Activated naive CD4-positive, alpha-beta T cell treated with anti-CD3 and anti-CD28 coated beads, Interleukin-2, amount 50 U/mL, for 72 hours (primary cell): ENCODE results near the gene C19orf73. TPM values are rescaled to one million over a fixed set of nuclear protein-coding genes. Genes with fewer than 3 reads are reported as not detected.
"Not testable (repeated sequence)": the region's sequence is repeated elsewhere in the genome, so short reads cannot be mapped to it uniquely, and the experiment has no call there.

Experiments
- ATAC-seq, 2 donors: fragments of 150-1000 bp; cut with Tn5 transposase; 2 replicates each; pipeline ENCODE4 v1.10.0; 2021; ENCODE audit warnings: mild to moderate bottlenecking in 2 of 2, moderate library complexity in 2 of 2
- DNase-seq, 2 donors: peaks; one replicate each; pipeline ENCODE4 v3.0.0; 2021 to 2022; ENCODE audit warnings: low spot score in 2 of 2
- H3K27ac Mint-ChIP-seq, 2 donors: one replicate each; pipeline ENCODE4 v1.8.0; 2022; ENCODE audit warnings: mild to moderate bottlenecking in 2 of 2, mixed read lengths in 2 of 2
- H3K36me3 Mint-ChIP-seq, 2 donors: one replicate each; pipeline ENCODE4 v1.8.0; 2022; ENCODE audit warnings: mixed read lengths in 2 of 2
- H3K9me3 Mint-ChIP-seq, 2 donors: one replicate each; pipeline ENCODE4 v1.8.0; 2022; ENCODE audit warnings: mixed read lengths in 2 of 2
- total RNA-seq, 2 donors: library from RNA; stranded (reverse); gene quantifications; one replicate each; pipeline ENCODE4 v1.2.3, GENCODE V29; 2022

The C19orf73 gene
- total RNA-seq, 2 donors from 2014 or later: 1.1 TPM

- peak in 1 of 2 donors; percentile 61 for DNase-seq
- Mint-ChIP-seq H3K27ac (no peak overlapping the region), H3K36me3 (peaks cover 11 to 16% of the 10 kb centered on the region in 2 donors), H3K9me3 (peaks cover 0 to 21% of the 10 kb centered on the region in 2 donors)
- ATAC-seq: peak in 1 of 2 donors; percentile 38
These were observed 32.5 kb upstream of the C19orf73 start for GRCh38 chr19:49151267-49152118.

GRCh38 chr19:49150944-49151243, 32.0 kb upstream of the C19orf73 start:
- peaks cover 0 to 21% of the 10 kb centered on the region in 2 donors for H3K9me3 Mint-ChIP-seq
- no peak for ATAC-seq
- DNase-seq: no peak
- H3K36me3 Mint-ChIP-seq: peaks cover 11 to 16% of the 10 kb centered on the region in 2 donors
- H3K27ac Mint-ChIP-seq: no peak overlapping the region

DNA sequence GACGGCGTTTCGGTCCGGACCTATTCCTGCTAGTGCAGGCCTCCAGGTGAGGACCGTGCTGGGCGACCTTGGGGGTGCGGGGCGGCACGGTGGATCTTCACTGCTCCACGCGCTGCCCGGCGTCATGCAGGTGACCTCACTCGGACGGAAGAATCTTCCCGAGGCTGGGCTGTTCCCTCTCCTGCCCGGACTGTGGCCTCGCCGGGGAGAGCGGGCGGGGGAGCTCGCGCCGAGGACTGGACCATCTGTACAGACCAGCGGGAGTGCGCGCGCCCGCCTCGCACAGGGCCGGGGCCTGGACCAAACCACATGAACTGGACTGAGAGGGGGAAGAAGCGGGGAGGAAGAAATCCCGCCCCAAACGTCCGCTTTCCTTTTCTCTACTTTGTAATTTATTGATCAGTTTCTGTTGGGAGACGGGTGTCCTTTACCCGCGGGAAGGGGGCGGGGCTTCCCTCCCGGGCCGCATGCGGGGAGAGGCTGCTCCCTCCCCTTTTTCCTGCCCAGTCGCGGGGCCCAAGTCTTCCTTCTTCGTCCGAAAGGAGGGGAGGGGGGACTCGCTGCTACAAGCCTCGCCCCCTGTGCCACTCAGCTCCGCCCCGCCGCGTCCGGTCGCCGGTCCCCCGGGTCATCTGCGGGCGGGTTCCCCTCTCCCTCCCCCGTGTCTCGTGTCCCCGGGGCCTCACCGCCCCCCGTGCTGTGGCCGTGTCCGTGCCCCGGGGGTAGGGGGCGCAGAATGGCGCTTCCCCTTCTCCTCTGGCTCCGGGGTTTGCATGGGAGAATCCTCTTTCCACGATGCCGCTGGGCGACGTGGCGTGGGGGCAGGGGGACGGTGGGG, 31.4 kb upstream of the C19orf73 start:
- Mint-ChIP-seq H3K36me3 (peaks cover 11 to 16% of the 10 kb centered on the region in 2 donors), H3K27ac (no peak overlapping the region), H3K9me3 (peaks cover 0 to 21% of the 10 kb centered on the region in 2 donors)
- ATAC-seq: peak; percentile 18 to 67
- DNase-seq: peak; percentile 58 to 67

GRCh38 chr19:49149652-49150105, 30.7 kb upstream of the C19orf73 start:
- Mint-ChIP-seq H3K27ac (no peak overlapping the region), H3K36me3 (peaks cover 11 to 12% of the 10 kb centered on the region in 2 donors), H3K9me3 (peaks cover 0 to 18% of the 10 kb centered on the region in 2 donors)
- DNase-seq (no peak), ATAC-seq (no peak)

- DNase-seq (peak in 1 of 2 donors; percentile 89), ATAC-seq (peak; percentile 17 to 47)
- no peak overlapping the region for H3K27ac Mint-ChIP-seq
- peaks cover 6 to 11% of the 10 kb centered on the region in 2 donors for H3K36me3 Mint-ChIP-seq
- peaks cover 0 to 12% of the 10 kb centered on the region in 2 donors for H3K9me3 Mint-ChIP-seq
These were observed 30.1 kb upstream of the C19orf73 start for GRCh38 chr19:49148784-49149651.

GRCh38 chr19:49148044-49148682, 29.2 kb upstream of the C19orf73 start:
- no peak for DNase-seq
- ATAC-seq: no peak
- no peak overlapping the region for H3K27ac Mint-ChIP-seq
- H3K9me3 Mint-ChIP-seq: peaks cover 0 to 5% of the 10 kb centered on the region in 2 donors
- peaks cover 0 to 11% of the 10 kb centered on the region in 2 donors for H3K36me3 Mint-ChIP-seq

GRCh38 chr19:49146408-49146770, 27.4 kb upstream of the C19orf73 start:
- H3K9me3 Mint-ChIP-seq, DNase-seq, ATAC-seq, H3K27ac Mint-ChIP-seq, H3K36me3 Mint-ChIP-seq: not testable (repeated sequence)

DNA sequence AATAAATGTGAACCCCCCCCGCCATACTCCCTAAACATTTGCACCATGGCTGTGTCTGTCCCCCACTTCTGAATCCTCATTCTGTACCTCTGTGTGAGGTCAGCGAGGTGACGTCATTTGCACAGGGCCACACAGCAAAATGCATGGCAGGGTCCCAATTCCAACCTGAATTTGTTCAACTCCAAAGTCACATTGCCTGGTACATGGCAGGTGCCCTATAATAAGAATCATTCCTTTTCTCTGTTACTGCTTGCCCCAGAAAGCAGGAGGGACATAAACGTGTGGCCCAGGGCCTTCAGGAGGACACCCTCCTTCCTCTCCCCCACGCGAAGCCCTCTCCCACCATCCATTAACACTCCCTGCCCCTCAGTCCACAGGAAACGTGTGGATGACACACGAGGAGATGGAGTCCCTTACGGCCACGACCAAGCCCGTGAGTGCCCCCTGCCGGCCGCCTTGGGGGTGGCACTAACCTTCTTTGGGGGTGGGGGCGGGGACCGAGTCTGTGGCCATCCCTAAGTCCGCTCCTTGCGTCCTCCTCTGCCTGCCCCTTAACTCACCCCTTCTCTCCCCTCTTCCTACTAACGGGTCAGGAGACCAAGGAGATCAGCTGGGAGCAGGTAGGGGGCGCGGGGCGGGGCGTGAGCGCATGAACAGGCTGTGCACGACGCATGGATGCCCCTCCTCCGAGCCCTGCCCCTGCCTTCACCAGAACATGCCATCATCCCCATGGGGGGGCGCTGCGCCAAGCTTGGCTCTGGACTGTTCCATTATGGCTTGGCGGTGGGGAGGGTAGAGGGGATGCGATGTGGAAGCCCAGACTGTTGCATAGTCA, 26.8 kb upstream of the C19orf73 start:
- Mint-ChIP-seq H3K27ac (peak overlapping the region in 1 of 2 donors; percentile 2), H3K9me3 (no peaks in the 10 kb centered on the region), H3K36me3 (peaks cover 0 to 5% of the 10 kb centered on the region in 2 donors)
- ATAC-seq (peak; percentile 50 to 74), DNase-seq (peak; percentile 73 to 91)

GRCh38 chr19:49142866-49143335, 24.0 kb upstream of the C19orf73 start:
- Mint-ChIP-seq H3K36me3 (no peaks in the 10 kb centered on the region), H3K27ac (no peak overlapping the region), H3K9me3 (no peaks in the 10 kb centered on the region)
- DNase-seq: peak in 1 of 2 donors; percentile 78
- ATAC-seq: peak; percentile 91 to 96

- Mint-ChIP-seq H3K36me3 (no peaks in the 10 kb centered on the region), H3K9me3 (no peaks in the 10 kb centered on the region), H3K27ac (no peak overlapping the region)
- DNase-seq (no peak), ATAC-seq (no peak)
These were observed 22.4 kb upstream of the C19orf73 start for GRCh38 chr19:49141352-49141751.

DNA sequence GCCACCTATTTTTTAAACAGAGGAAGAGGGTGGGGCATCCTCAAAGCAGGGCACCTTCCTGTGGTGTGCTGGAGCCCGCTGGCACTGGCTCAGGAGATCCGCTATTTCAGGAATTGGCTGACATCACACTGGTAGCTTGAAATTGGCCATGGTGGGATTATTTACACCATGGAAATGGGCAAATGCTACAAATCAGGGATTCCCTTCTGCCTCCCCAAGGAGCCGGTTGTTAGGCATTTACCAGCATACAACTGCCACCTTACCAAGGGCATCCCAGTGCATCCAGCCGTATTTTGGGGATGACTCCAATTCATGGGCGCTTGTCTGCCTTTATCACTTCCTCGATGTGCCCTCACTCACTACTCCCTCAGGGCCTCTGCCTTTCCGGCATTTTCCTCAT, 22.0 kb upstream of the C19orf73 start:
- ATAC-seq (no peak), DNase-seq (no peak)
- Mint-ChIP-seq H3K36me3 (no peaks in the 10 kb centered on the region), H3K27ac (no peak overlapping the region), H3K9me3 (no peaks in the 10 kb centered on the region)

DNA sequence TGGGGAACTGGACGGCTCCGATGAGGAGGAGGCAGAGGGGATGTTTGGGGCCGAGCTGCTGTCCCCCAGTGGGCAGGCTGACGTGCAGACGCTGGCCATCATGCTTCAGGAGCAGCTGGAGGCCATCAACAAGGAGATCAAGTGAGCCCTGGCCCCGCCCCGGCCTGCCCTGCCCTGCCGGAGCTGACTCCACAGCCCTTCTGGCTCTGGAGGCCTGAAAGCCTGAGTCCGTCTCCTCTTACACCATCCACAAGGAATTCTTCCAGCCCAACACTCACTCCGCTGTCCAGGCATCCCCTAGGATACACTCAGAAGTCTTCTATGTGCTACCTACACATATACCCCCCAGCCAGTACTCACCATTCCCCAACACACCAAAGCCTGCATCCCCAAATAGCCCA, 17.8 kb upstream of the C19orf73 start:
- Mint-ChIP-seq H3K36me3 (peaks cover 0 to 9% of the 10 kb centered on the region in 2 donors), H3K27ac (no peak overlapping the region), H3K9me3 (no peaks in the 10 kb centered on the region)
- DNase-seq (no peak), ATAC-seq (no peak)

- DNase-seq: no peak
- no peak for ATAC-seq
- H3K27ac Mint-ChIP-seq: no peak overlapping the region
- H3K9me3 Mint-ChIP-seq: no peaks in the 10 kb centered on the region
- peaks cover 0 to 9% of the 10 kb centered on the region in 2 donors for H3K36me3 Mint-ChIP-seq
These were observed 16.7 kb upstream of the C19orf73 start for GRCh38 chr19:49135686-49136085.

- Mint-ChIP-seq H3K27ac (no peak overlapping the region), H3K36me3 (peaks cover 0 to 9% of the 10 kb centered on the region in 2 donors), H3K9me3 (peaks cover 0 to 3% of the 10 kb centered on the region in 2 donors)
- ATAC-seq: peak; percentile 56 to 78
- peak in 1 of 2 donors; percentile 71 for DNase-seq
These were observed 14.9 kb upstream of the C19orf73 start for GRCh38 chr19:49133621-49134454.
